ENCODE data around the gene FBXL20.

GRCh38 chr17:39231091-39231561 lies 170.3 kb downstream of the FBXL20 start:
- TF ChIP-seq CTCF (IDR thresholded peaks at IDR 0.05; ENCODE audit: extremely low read depth in 1 of 2, insufficient read depth in 1 of 2, low read depth in 1 of 2, low read length in 2 of 2) (no peak), POLR2A (IDR thresholded peaks at IDR 0.05; ENCODE audit: low read depth, low read length) (no peak), MAX (IDR thresholded peaks at IDR 0.05; ENCODE audit: insufficient read depth, insufficient read length) (no peak), FOS (IDR thresholded peaks at IDR 0.05; ENCODE audit: borderline replicate concordance, insufficient read depth, low read length) (no peak), POLR2AphosphoS5 (IDR thresholded peaks at IDR 0.05; ENCODE audit: insufficient read depth, low read depth, low read length) (no peak), EZH2 (IDR thresholded peaks at IDR 0.05; ENCODE audit: borderline replicate concordance, low read depth, low read length, severe bottlenecking) (no peak), JUN (IDR thresholded peaks at IDR 0.05; ENCODE audit: borderline replicate concordance, insufficient read depth, insufficient read length, low read depth) (no peak), GATA2 (IDR thresholded peaks at IDR 0.05; ENCODE audit: insufficient read depth, insufficient read length, low read depth, low read length) (no peak), MYC (IDR thresholded peaks at IDR 0.05; ENCODE audit: low read depth, low read length) (no peak)

Data from endothelial cell of umbilical vein (primary cell).